ENCODE data around the gene ZNF292. TPM values are rescaled to one million over a fixed set of nuclear protein-coding genes. Genes with fewer than 3 reads are reported as not detected.
"Not testable (repeated sequence)": the region's sequence is repeated elsewhere in the genome, so short reads cannot be mapped to it uniquely, and the experiment has no call there.

ZNF292 gene
- total RNA-seq, 3 donors from 2014 or later (not counting 1 experiment from before 2014, with no cell fraction given), result 78.7 to 90.4 (median 89.4) TPM

GRCh38 chr6:87154641-87154992 is 748 bp upstream of the ZNF292 start:
- H3K4me3 Mint-ChIP-seq, result peak overlapping the region; percentile 91
- intact Hi-C loops (cut with micrococcal nuclease), result loop anchor here (2.0 to 5.0 kb wide), 4 partner anchors 16 to 1928 kb away; partner anchors contain the start of genes PNRC1 and SLC35A1
- Histone ChIP-seq H3K4me3 (ENCODE audit: low read length) (peak overlapping the region; percentile 85), H3K9me3 (ENCODE audit: control insufficient read depth, insufficient read depth, low read length) (no peaks in the 10 kb centered on the region), H3K27ac (ENCODE audit: low read length) (peak overlapping the region; percentile 96), H3K36me3 (ENCODE audit: control insufficient read depth, insufficient read depth, low read length) (no peaks in the 10 kb centered on the region), H3K27me3 (ENCODE audit: control insufficient read depth, insufficient read depth, low read length) (no peaks in the 10 kb centered on the region), H3K4me1 (ENCODE audit: control insufficient read depth, insufficient read depth, low read length) (peaks cover 30% of the 10 kb centered on the region)
- DNase-seq, result no peak
- peaks cover 2 to 5% of the 10 kb centered on the region in 2 donors for H3K27me3 Mint-ChIP-seq (ENCODE audit: low read depth in 2 of 2)
- no peaks in the 10 kb centered on the region for H3K36me3 Mint-ChIP-seq
- peaks cover 47% of the 10 kb centered on the region in 2 donors for H3K4me1 Mint-ChIP-seq
- TF ChIP-seq CTCF (IDR thresholded peaks at IDR 0.05), result no peak
- no peak for ATAC-seq
- H3K9me3 Mint-ChIP-seq, result no peaks in the 10 kb centered on the region
- WGBS (ENCODE audit: insufficient coverage), result 0% methylated on average over 6 of the region's 6 CpGs
- H3K27ac Mint-ChIP-seq, result peak overlapping the region; percentile 97 to 99

GRCh38 chr6:87155842-87156815 is 764 bp downstream of the ZNF292 start:
- Mint-ChIP-seq H3K27me3 (ENCODE audit: low read depth in 2 of 2) (no peaks in the 10 kb centered on the region), H3K9me3 (no peaks in the 10 kb centered on the region), H3K4me3 (peak overlapping the region; percentile 91), H3K36me3 (no peaks in the 10 kb centered on the region), H3K4me1 (peaks cover 55 to 59% of the 10 kb centered on the region in 2 donors), H3K27ac (peak overlapping the region; percentile 97 to 99)
- DNase-seq, result peak; percentile 44 to 80
- no peak for TF ChIP-seq CTCF (IDR thresholded peaks at IDR 0.05)
- Histone ChIP-seq H3K9me3 (ENCODE audit: control insufficient read depth, insufficient read depth, low read length) (no peaks in the 10 kb centered on the region), H3K27ac (ENCODE audit: low read length) (peak overlapping the region; percentile 96), H3K27me3 (ENCODE audit: control insufficient read depth, insufficient read depth, low read length) (no peaks in the 10 kb centered on the region), H3K4me3 (ENCODE audit: low read length) (peak overlapping the region; percentile 85), H3K4me1 (ENCODE audit: control insufficient read depth, insufficient read depth, low read length) (peaks cover 30% of the 10 kb centered on the region), H3K36me3 (ENCODE audit: control insufficient read depth, insufficient read depth, low read length) (no peaks in the 10 kb centered on the region)
- intact Hi-C loops (cut with micrococcal nuclease), result loop anchor here (2.0 to 5.0 kb wide), 5 partner anchors 17 to 1564 kb away; partner anchors contain the start of genes CFAP206, SLC35A1 and SNX14
- peak; percentile 5 to 16 (median 13) for ATAC-seq
- 2% methylated on average over 32 of the region's 43 CpGs for WGBS (ENCODE audit: insufficient coverage)

DNA sequence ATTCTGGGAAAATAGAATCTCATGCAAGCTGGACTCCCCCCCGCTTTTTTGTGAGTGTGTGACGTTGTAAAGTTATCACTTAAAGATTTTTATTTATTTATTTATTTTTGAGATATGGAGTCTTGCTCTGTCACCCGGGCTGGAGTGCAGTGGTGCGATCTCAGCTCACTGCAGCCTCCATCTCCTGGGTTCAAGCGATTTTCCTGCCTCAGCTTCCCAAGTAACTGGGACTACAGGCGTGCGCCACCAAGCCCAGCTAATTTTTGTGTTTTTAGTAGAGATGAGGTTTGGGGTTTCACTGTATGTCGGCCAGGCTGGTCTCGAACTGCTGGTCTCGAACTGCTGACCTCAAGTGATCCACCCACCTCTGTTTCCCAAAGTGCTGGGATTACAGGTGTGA is 2.2 kb downstream of the ZNF292 start:
- peak overlapping the region in 1 of 2 donors; percentile 97 for H3K27ac Mint-ChIP-seq
- H3K27me3 ChIP-seq (ENCODE audit: control insufficient read depth, insufficient read depth, low read length); H3K9me3 Mint-ChIP-seq; DNase-seq; H3K36me3 ChIP-seq (ENCODE audit: control insufficient read depth, insufficient read depth, low read length); H3K27me3 Mint-ChIP-seq (ENCODE audit: low read depth in 2 of 2); H3K4me3 Mint-ChIP-seq; H3K36me3 Mint-ChIP-seq; ATAC-seq; H3K9me3 ChIP-seq (ENCODE audit: control insufficient read depth, insufficient read depth, low read length); H3K4me3 ChIP-seq (ENCODE audit: low read length); H3K27ac ChIP-seq (ENCODE audit: low read length): not testable (repeated sequence)
- intact Hi-C loops (cut with micrococcal nuclease), result loop anchor here (5.0 kb wide), 2 partner anchors 250 to 1565 kb away; partner anchors contain the start of genes CFAP206 and SNX14
- 84% methylated on average over 10 of the region's 10 CpGs for WGBS (ENCODE audit: insufficient coverage)
- peaks cover 23% of the 10 kb centered on the region for H3K4me1 ChIP-seq (ENCODE audit: control insufficient read depth, insufficient read depth, low read length)
- H3K4me1 Mint-ChIP-seq, result peaks cover 58 to 63% of the 10 kb centered on the region in 2 donors

DNA sequence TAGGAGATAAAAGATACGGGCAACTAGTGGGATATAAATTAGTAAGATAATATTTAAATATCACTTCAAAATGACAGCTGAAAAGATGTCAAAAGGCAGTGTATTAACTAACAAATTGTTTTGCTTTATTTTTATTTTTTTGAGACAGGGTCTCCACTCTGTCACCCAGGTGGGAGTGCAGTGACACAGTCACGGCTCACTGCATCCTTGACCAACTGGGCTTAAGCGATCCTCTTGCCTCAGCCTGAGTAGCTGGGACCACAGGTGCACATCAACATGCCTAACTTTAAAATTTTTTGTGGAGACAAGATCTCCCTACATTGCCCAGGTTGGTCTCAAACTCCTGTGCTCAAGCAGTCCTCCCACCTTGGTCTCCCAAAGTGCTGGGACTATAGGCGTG is 5.9 kb downstream of the ZNF292 start:
- Histone ChIP-seq H3K27me3 (ENCODE audit: control insufficient read depth, insufficient read depth, low read length) (no peaks in the 10 kb centered on the region), H3K36me3 (ENCODE audit: control insufficient read depth, insufficient read depth, low read length) (no peaks in the 10 kb centered on the region), H3K4me3 (ENCODE audit: low read length) (no peak overlapping the region), H3K4me1 (ENCODE audit: control insufficient read depth, insufficient read depth, low read length) (peaks cover 15% of the 10 kb centered on the region), H3K27ac (ENCODE audit: low read length) (no peak overlapping the region), H3K9me3 (ENCODE audit: control insufficient read depth, insufficient read depth, low read length) (no peaks in the 10 kb centered on the region)
- Mint-ChIP-seq H3K9me3 (no peaks in the 10 kb centered on the region), H3K27me3 (ENCODE audit: low read depth in 2 of 2) (no peaks in the 10 kb centered on the region), H3K4me3 (no peak overlapping the region), H3K4me1 (peaks cover 54 to 56% of the 10 kb centered on the region in 2 donors), H3K36me3 (no peaks in the 10 kb centered on the region), H3K27ac (no peak overlapping the region)
- intact Hi-C loops (cut with micrococcal nuclease), result no loop called here
- DNase-seq, result no peak
- TF ChIP-seq CTCF (IDR thresholded peaks at IDR 0.05), result no peak
- no peak for ATAC-seq
- WGBS (ENCODE audit: insufficient coverage), result 88% methylated on average over 3 of the region's 4 CpGs

Measured in natural killer cell (primary cell).